ENCODE results near the gene TSN. TPM values are rescaled to one million over a fixed set of nuclear protein-coding genes. Genes with fewer than 3 reads are reported as not detected.

TSN gene
- total RNA-seq, 2 donors from 2014 or later = 35.3 to 58.7 TPM

GRCh38 chr2:121798617-121799016 is 43.2 kb downstream of the TSN start:
- no peak overlapping the region for H3K4me3 ChIP-seq
- no peaks in the 10 kb centered on the region for H3K36me3 ChIP-seq

GRCh38 chr2:121801916-121802315 is 46.5 kb downstream of the TSN start:
- 79% methylated on average over 2 of the region's 2 CpGs for whole genome bisulfite sequencing
- H3K9me3 ChIP-seq = no peaks in the 10 kb centered on the region
- intact Hi-C loops (cut with DNase I) = no loop called here
- peaks cover 4% of the 10 kb centered on the region for H3K27me3 ChIP-seq (replicated peaks; ENCODE audit: insufficient read depth)
- H3K36me3 ChIP-seq = no peaks in the 10 kb centered on the region
- TF ChIP-seq POLR2A (IDR thresholded peaks at IDR 0.05) (no peak), POLR2AphosphoS5 (IDR thresholded peaks at IDR 0.05) (no peak), CTCF (IDR thresholded peaks at IDR 0.05) (no peak)
- no peak overlapping the region for H3K27ac ChIP-seq
- H3K4me3 ChIP-seq = no peak overlapping the region
- H3K4me1 ChIP-seq (replicated peaks) = no peaks in the 10 kb centered on the region
- no peak for DNase-seq (ENCODE audit: low spot score)

More at GRCh38 chr2:121798617-121799016, 43.2 kb downstream of the TSN start:
- no peak for DNase-seq (ENCODE audit: low spot score)
- Histone ChIP-seq H3K27me3 (replicated peaks; ENCODE audit: insufficient read depth) (no peaks in the 10 kb centered on the region), H3K27ac (no peak overlapping the region), H3K9me3 (no peaks in the 10 kb centered on the region), H3K4me1 (replicated peaks) (no peaks in the 10 kb centered on the region)
- intact Hi-C loops (cut with DNase I) = no loop called here
- TF ChIP-seq CTCF (IDR thresholded peaks at IDR 0.05) = no peak
- TF ChIP-seq POLR2A (IDR thresholded peaks at IDR 0.05) = no peak
- TF ChIP-seq POLR2AphosphoS5 (IDR thresholded peaks at IDR 0.05) = no peak
- 91% methylated on average over 1 of the region's 1 CpG for WGBS

DNA sequence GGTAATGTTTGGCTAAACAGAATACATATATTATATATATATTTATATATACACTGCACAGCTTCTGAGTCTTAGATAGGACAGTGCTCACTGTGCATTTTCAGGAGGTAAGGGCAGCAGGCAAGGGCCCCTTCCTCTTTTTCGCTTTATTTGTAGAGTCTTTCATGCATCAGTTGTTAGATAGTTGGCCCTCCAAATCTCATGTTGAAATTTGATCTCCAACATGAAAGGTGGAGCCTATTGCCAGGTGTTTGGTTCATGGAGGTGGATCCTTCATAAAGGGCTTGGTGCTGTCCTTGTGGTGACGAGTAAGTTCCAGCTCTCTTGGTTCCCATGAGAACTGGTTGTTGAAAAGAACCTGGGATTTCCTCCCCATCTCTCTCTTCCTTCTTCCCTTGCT is 48.1 kb downstream of the TSN start:
- WGBS = 90% methylated on average over 2 of the region's 2 CpGs
- no peak for DNase-seq (ENCODE audit: low spot score)
- TF ChIP-seq POLR2AphosphoS5 (IDR thresholded peaks at IDR 0.05) = no peak
- no peak for TF ChIP-seq CTCF (IDR thresholded peaks at IDR 0.05)
- TF ChIP-seq POLR2A (IDR thresholded peaks at IDR 0.05) = no peak
- intact Hi-C loops (cut with DNase I) = no loop called here
- Histone ChIP-seq H3K27ac (no peak overlapping the region), H3K4me1 (replicated peaks) (no peaks in the 10 kb centered on the region), H3K27me3 (replicated peaks; ENCODE audit: insufficient read depth) (peaks cover 4% of the 10 kb centered on the region), H3K36me3 (no peaks in the 10 kb centered on the region), H3K4me3 (no peak overlapping the region), H3K9me3 (no peaks in the 10 kb centered on the region)

DNA sequence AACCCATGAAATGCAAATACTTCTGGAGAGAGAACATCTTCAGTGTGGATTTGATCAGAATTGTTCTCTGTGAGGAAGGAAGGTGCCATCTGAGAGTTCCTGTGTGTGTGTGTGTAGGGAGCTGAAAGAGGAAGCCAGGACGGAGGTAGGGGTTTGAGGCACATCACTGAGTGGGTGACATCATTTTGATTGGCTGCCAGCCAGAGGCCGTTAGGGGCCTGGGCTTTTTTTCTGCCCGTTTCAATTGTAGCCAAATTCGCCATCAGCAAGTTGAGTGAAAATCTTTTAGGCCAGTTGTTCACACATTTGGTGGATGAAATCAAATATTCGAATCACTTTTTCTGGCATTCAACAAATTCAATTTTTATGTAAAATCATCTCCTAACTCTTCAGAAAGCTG is 48.9 kb downstream of the TSN start:
- Histone ChIP-seq H3K27ac (no peak overlapping the region), H3K27me3 (replicated peaks; ENCODE audit: insufficient read depth) (peaks cover 4% of the 10 kb centered on the region), H3K4me1 (replicated peaks) (no peaks in the 10 kb centered on the region), H3K36me3 (no peaks in the 10 kb centered on the region), H3K4me3 (no peak overlapping the region), H3K9me3 (no peaks in the 10 kb centered on the region)
- intact Hi-C loops (cut with DNase I) = no loop called here
- no peak for DNase-seq (ENCODE audit: low spot score)
- 29% methylated on average over 5 of the region's 5 CpGs for WGBS
- TF ChIP-seq CTCF (IDR thresholded peaks at IDR 0.05) (no peak), POLR2AphosphoS5 (IDR thresholded peaks at IDR 0.05) (no peak), POLR2A (IDR thresholded peaks at IDR 0.05) (no peak)

- H3K27me3 ChIP-seq (replicated peaks; ENCODE audit: insufficient read depth) = peaks cover 4% of the 10 kb centered on the region
- WGBS = 47% methylated on average over 3 of the region's 3 CpGs
- no peak overlapping the region for H3K4me3 ChIP-seq
- DNase-seq (ENCODE audit: low spot score) = no peak
- H3K4me1 ChIP-seq (replicated peaks) = no peaks in the 10 kb centered on the region
- H3K9me3 ChIP-seq = no peaks in the 10 kb centered on the region
- TF ChIP-seq POLR2A (IDR thresholded peaks at IDR 0.05) = no peak
- H3K27ac ChIP-seq = no peak overlapping the region
- no peaks in the 10 kb centered on the region for H3K36me3 ChIP-seq
- intact Hi-C loops (cut with DNase I) = no loop called here
Measured at GRCh38 chr2:121804997-121805765, 49.7 kb downstream of the TSN start.

All from prostate gland (tissue), 2 donors.